Measurements from ENCODE around the gene PLCD3.

The PLCD3 gene

GRCh38 chr17:45103269-45103795 lies 29.0 kb downstream of the PLCD3 start:
- DNase-seq (ENCODE audit: low read depth, low spot score), result no peak

GRCh38 chr17:45102856-45103255 lies 29.5 kb downstream of the PLCD3 start:
- no peak for DNase-seq (ENCODE audit: low read depth, low spot score)

GRCh38 chr17:45101883-45102811 lies 30.2 kb downstream of the PLCD3 start:
- DNase-seq (ENCODE audit: low read depth, low spot score), result no peak

- DNase-seq (ENCODE audit: low read depth, low spot score), result no peak
These were observed 30.8 kb downstream of the PLCD3 start for GRCh38 chr17:45101546-45101882.

- DNase-seq (ENCODE audit: low read depth, low spot score), result peak; percentile 92
These were observed 33.3 kb downstream of the PLCD3 start for GRCh38 chr17:45098869-45099616.

- DNase-seq (ENCODE audit: low read depth, low spot score), result no peak
These were observed 34.0 kb downstream of the PLCD3 start for GRCh38 chr17:45098081-45098868.

GRCh38 chr17:45096926-45097325 lies 35.4 kb downstream of the PLCD3 start:
- no peak for DNase-seq (ENCODE audit: low read depth, low spot score)

- DNase-seq (ENCODE audit: low read depth, low spot score), result peak; percentile 64
These were observed 36.2 kb downstream of the PLCD3 start for GRCh38 chr17:45096141-45096540.

GRCh38 chr17:45093444-45094110 lies 38.7 kb downstream of the PLCD3 start:
- peak; percentile 74 for DNase-seq (ENCODE audit: low read depth, low spot score)

GRCh38 chr17:45092911-45093430 lies 39.3 kb downstream of the PLCD3 start:
- peak; percentile 98 for DNase-seq (ENCODE audit: low read depth, low spot score)

- no peak for DNase-seq (ENCODE audit: low read depth, low spot score)
These were observed 40.4 kb downstream of the PLCD3 start for GRCh38 chr17:45091778-45092425.

GRCh38 chr17:45090711-45091110 lies 41.6 kb downstream of the PLCD3 start:
- no peak for DNase-seq (ENCODE audit: low read depth, low spot score)

- DNase-seq (ENCODE audit: low read depth, low spot score), result no peak
These were observed 43.6 kb downstream of the PLCD3 start for GRCh38 chr17:45088741-45089140.

GRCh38 chr17:45087978-45088377 lies 44.3 kb downstream of the PLCD3 start:
- no peak for DNase-seq (ENCODE audit: low read depth, low spot score)

- DNase-seq (ENCODE audit: low read depth, low spot score), result peak; percentile 78
These were observed 44.8 kb downstream of the PLCD3 start for GRCh38 chr17:45087504-45087975.

- no peak for DNase-seq (ENCODE audit: low read depth, low spot score)
These were observed 45.3 kb downstream of the PLCD3 start for GRCh38 chr17:45086865-45087503.

- DNase-seq (ENCODE audit: low read depth, low spot score), result no peak
These were observed 45.9 kb downstream of the PLCD3 start for GRCh38 chr17:45086391-45086790.

GRCh38 chr17:45081047-45081703 lies 51.1 kb downstream of the PLCD3 start:
- DNase-seq (ENCODE audit: low read depth, low spot score), result no peak

- DNase-seq (ENCODE audit: low read depth, low spot score), result no peak
These were observed 54.7 kb downstream of the PLCD3 start for GRCh38 chr17:45077643-45078042.

Data from astrocyte of the hippocampus (primary cell).